LNCAP (cell line): ENCODE data around the gene C10orf90.

Source experiments
- TF ChIP-seq, protein P1 (sequence below): fragments of 450-650 bp; IDR thresholded peaks from 2 replicates; pipeline ENCODE4 v1.5.1; 2017; ENCODE audit warnings: mild to moderate bottlenecking

Gene C10orf90

DNA sequence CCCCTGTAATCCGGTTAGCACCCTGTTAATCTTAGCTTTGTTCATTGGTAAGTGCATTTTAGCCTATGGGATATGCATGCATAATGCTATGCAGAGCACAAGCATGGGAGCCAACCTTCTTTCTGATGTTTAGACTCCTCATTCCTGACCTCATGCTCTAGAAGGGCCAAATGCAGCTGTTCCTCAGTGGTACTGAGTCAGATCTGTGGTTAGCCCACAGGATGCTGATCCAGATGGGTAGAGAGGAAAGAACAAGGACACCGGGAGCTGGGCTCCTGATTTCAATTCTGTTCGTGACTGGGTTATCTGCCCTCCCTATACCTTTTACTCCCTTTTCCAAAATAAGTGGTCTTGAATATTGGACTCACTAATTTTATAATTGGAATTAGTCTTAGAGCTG lies 31.7 kb upstream of the C10orf90 start:
- TF ChIP-seq, protein P1, sequence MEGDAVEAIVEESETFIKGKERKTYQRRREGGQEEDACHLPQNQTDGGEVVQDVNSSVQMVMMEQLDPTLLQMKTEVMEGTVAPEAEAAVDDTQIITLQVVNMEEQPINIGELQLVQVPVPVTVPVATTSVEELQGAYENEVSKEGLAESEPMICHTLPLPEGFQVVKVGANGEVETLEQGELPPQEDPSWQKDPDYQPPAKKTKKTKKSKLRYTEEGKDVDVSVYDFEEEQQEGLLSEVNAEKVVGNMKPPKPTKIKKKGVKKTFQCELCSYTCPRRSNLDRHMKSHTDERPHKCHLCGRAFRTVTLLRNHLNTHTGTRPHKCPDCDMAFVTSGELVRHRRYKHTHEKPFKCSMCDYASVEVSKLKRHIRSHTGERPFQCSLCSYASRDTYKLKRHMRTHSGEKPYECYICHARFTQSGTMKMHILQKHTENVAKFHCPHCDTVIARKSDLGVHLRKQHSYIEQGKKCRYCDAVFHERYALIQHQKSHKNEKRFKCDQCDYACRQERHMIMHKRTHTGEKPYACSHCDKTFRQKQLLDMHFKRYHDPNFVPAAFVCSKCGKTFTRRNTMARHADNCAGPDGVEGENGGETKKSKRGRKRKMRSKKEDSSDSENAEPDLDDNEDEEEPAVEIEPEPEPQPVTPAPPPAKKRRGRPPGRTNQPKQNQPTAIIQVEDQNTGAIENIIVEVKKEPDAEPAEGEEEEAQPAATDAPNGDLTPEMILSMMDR = no peak

DNA sequence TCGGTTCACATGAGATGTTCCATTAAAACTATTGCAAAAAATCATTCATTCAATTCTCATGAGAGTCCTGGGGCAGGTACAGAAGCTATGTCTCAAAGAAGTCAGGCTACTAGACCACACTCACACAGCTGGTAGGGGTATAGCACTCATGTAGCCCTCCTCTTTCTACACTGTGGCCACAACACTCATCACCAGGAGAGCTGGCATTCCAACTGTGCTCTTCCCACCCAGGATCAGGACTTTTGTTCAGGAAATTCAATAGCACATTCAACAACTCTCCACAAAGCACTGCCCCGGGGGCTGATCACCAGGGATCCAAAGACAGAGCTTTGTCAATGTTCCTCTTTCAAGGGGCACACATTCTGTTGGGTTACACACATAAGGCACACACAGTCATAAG lies 31.0 kb upstream of the C10orf90 start:
- TF ChIP-seq, protein P1 = no peak

DNA sequence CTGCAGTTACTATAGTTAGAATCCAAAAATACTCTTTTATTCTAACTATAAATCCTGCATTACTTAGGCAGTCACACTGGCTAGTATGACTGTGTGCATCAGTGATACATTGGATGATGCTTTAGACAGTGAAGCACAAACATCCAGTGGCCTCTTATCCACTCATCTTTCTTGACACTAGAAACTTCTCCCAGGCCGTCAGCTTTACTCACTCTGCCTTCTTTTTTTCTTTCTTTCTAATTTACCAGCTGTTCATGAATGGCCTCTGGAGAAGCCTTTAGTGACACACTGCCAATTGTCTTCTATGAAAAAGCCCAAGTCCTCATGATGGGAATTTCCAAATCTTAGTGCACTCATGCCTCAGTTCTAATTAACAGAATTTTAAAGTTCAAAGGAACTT lies 26.2 kb upstream of the C10orf90 start:
- TF ChIP-seq, protein P1 = no peak

DNA sequence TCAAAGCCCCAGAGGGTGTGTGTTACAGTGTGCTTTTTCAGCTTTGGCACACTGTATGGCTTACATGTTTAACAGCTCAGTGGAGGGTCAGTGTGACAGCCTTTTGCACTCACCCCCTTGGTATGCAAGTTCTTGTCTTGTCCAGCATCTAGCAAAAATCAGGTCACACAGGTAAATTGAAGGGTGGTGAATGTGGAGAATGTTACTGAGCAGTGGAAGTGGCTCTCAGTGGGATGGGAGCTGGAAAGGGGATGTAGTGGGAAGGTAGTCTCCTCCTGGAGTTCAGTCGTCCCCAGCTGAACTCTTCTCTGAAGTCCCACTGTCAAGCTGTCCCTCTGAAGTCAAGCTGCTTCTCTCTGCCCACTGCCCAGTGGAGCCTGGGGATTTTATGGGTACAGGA lies 21.0 kb upstream of the C10orf90 start:
- TF ChIP-seq, protein P1 = no peak

DNA sequence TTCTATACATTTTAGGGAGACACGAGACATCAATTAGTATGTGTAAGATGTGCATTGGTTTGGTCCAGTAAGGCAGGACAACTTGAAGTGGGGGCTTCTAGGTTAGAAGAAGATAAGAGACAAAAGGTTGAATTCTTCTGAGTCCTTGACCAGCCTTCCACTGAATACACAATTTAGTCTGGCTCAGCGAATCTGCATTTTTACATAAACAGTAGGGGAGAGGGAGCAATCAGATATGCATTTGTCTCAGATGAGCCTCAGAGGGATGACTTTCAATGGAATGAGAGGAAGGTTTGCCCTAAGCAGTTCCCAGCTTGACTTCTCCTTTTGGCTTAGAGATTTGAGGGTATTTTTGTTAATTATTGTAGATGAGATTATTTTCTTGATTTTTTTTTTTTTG lies 20.0 kb upstream of the C10orf90 start:
- TF ChIP-seq, protein P1 = no peak

DNA sequence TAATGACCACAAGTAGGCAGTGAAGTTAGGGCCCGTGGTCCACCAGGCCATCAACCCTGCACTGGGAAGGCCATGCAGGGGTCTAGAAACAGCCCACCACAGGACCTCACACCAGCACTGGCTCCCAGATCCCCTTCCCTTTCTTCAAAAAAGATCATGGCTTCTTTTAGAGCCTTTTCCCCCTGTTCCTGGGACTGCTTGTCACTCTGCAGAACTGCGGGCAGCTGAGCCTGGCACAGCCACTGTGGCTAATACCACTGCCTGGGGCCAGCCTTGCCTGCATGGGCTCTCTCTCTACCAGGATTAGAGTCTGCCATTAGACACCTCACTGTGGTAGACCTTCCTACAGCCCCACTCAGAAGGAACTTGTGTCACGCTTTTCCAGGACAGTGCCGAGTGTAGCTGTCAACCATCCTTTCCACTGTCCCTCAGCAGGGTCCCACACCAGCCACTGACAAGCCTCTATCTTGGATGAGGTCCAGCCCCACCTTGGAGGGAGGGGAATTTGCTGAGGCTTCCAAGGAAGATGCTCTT lies 19.0 kb upstream of the C10orf90 start:
- TF ChIP-seq, protein P1 = no peak

DNA sequence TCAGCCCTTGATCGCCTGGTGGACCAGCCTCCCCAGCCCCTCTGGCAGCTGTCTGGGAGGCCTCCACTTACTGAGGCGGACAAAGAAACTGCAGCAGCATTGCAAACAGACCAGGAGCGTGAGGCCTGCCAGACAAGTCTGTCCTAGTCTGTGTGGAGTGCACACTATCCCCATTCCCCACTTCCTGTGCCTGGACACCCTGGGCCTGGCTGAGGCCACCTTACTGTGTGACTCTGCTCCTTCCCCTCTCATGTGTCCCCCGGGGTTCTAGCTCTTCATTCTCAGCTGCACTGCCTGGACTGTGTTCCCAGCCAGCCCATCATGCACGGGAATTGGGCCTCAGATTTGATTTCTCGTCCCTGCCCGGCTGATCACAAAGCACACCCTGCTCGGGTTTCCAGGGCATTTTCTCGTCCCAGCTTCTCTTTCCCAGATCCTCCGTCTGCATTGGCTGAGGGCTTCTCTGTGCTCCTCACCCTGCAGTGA lies 16.7 kb upstream of the C10orf90 start:
- TF ChIP-seq, protein P1 = no peak

DNA sequence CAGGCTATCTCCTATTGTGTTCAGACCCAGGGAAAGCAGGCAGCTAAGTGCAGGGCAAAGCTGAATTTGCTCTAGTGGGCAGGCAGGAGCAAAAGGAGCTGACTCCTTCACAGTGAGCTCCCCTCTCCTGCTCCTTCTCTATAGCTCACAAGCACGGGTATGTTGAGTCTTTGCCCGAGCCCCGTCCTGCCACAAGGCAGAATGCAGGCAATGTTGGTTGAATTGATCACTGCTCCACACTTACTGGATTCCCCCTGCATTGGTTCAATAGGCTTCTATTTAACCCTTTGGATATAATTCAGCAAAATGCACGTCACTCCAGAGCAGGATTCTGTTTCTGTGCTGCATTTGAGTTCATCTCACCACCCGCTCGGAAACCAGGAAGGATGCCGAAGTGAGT lies 16.2 kb upstream of the C10orf90 start:
- TF ChIP-seq, protein P1 = no peak
